ENCODE data around the gene G3BP2.

Gene G3BP2

GRCh38 chr4:75599647-75600046 lies 73.6 kb downstream of the G3BP2 start:
- no peak overlapping the region for H3K9ac ChIP-seq (ENCODE audit: low read depth, low read length)
- H3K9me3 ChIP-seq (ENCODE audit: insufficient read depth, low read depth, low read length) = no peaks in the 10 kb centered on the region
- 95% methylated on average over 4 of the region's 4 CpGs for WGBS
- H3K27me3 ChIP-seq (ENCODE audit: insufficient read depth, low read length) = no peaks in the 10 kb centered on the region
- H3K4me1 ChIP-seq (ENCODE audit: insufficient read depth, low read length) = peaks cover 9% of the 10 kb centered on the region
- H3K36me3 ChIP-seq (ENCODE audit: insufficient read depth, low read length) = no peaks in the 10 kb centered on the region
- H3K27ac ChIP-seq (ENCODE audit: low read depth, low read length) = no peak overlapping the region
- H3K4me3 ChIP-seq (ENCODE audit: low read length) = no peak overlapping the region

- Histone ChIP-seq H3K9me3 (ENCODE audit: insufficient read depth, low read depth, low read length) (no peaks in the 10 kb centered on the region), H3K36me3 (ENCODE audit: insufficient read depth, low read length) (no peaks in the 10 kb centered on the region), H3K4me3 (ENCODE audit: low read length) (no peak overlapping the region), H3K4me1 (ENCODE audit: insufficient read depth, low read length) (peaks cover 9% of the 10 kb centered on the region), H3K27ac (ENCODE audit: low read depth, low read length) (no peak overlapping the region), H3K9ac (ENCODE audit: low read depth, low read length) (no peak overlapping the region; the same call in 1 of the 2 replicates), H3K27me3 (ENCODE audit: insufficient read depth, low read length) (no peaks in the 10 kb centered on the region)
- WGBS = 80% methylated on average over 3 of the region's 3 CpGs
These were observed 74.8 kb downstream of the G3BP2 start for GRCh38 chr4:75598390-75598789.

- Histone ChIP-seq H3K4me3 (ENCODE audit: low read length) (no peak overlapping the region), H3K9ac (ENCODE audit: low read depth, low read length) (no peak overlapping the region), H3K4me1 (ENCODE audit: insufficient read depth, low read length) (peaks cover 9% of the 10 kb centered on the region), H3K27me3 (ENCODE audit: insufficient read depth, low read length) (no peaks in the 10 kb centered on the region), H3K9me3 (ENCODE audit: insufficient read depth, low read depth, low read length) (no peaks in the 10 kb centered on the region), H3K36me3 (ENCODE audit: insufficient read depth, low read length) (no peaks in the 10 kb centered on the region), H3K27ac (ENCODE audit: low read depth, low read length) (no peak overlapping the region)
- WGBS = 85% methylated on average over 2 of the region's 3 CpGs
These were observed 77.2 kb downstream of the G3BP2 start for GRCh38 chr4:75596061-75596460.

DNA sequence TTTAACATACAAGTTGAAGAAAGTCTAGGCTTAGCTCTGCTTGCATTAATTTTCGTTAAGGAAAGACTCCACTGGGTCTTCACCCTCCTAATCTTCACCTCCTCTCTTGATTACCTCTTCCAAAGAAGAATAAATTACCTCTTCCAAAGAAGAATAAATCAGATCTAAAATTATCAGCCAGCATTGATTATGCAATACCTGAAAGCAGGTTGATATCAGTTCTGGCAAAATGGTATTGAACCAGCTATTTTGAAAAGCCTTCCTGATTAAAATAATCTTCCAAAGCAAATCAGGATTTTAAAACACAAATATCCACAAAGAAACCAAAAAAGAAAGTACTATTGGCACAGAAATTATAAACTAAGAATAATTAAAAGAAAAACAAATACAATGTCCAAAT lies 79.8 kb downstream of the G3BP2 start:
- Histone ChIP-seq H3K36me3 (ENCODE audit: insufficient read depth, low read length) (no peaks in the 10 kb centered on the region), H3K9ac (ENCODE audit: low read depth, low read length) (no peak overlapping the region), H3K4me1 (ENCODE audit: insufficient read depth, low read length) (peaks cover 2% of the 10 kb centered on the region), H3K9me3 (ENCODE audit: insufficient read depth, low read depth, low read length) (no peaks in the 10 kb centered on the region), H3K27ac (ENCODE audit: low read depth, low read length) (no peak overlapping the region), H3K27me3 (ENCODE audit: insufficient read depth, low read length) (no peaks in the 10 kb centered on the region), H3K4me3 (ENCODE audit: low read length) (no peak overlapping the region)
- 79% methylated on average over 1 of the region's 1 CpG for WGBS
